ENCODE data around the gene OSBPL10.
"Not testable (repeated sequence)": the region's sequence is repeated elsewhere in the genome, so short reads cannot be mapped to it uniquely, and the experiment has no call there.

The OSBPL10 gene

DNA sequence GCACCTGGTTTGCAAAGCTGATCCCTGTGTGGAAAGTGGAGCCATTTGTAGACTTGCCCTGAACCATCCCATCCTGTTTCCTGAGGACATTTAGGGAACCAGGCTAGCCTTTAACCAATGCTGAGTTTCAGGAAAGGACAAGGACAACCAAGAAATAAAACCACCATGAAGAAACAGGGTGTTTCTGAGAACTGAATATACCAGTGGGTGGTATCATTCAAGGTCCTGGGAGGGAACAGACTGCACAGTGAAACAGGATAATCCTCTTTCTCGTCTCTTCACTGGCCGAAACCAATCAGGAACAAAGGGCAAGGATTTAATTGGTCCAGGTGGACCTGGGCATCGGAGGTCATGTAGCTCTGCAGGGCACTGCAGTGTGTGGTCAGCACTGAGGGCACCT lies 22.3 kb upstream of the OSBPL10 start:
- no peaks in the 10 kb centered on the region for H3K27me3 ChIP-seq
- no peaks in the 10 kb centered on the region for H3K9me3 ChIP-seq
- no peak for DNase-seq
- no peak overlapping the region for H3K4me3 ChIP-seq (ENCODE audit: low read depth, low read length)
- TF ChIP-seq, protein P1, sequence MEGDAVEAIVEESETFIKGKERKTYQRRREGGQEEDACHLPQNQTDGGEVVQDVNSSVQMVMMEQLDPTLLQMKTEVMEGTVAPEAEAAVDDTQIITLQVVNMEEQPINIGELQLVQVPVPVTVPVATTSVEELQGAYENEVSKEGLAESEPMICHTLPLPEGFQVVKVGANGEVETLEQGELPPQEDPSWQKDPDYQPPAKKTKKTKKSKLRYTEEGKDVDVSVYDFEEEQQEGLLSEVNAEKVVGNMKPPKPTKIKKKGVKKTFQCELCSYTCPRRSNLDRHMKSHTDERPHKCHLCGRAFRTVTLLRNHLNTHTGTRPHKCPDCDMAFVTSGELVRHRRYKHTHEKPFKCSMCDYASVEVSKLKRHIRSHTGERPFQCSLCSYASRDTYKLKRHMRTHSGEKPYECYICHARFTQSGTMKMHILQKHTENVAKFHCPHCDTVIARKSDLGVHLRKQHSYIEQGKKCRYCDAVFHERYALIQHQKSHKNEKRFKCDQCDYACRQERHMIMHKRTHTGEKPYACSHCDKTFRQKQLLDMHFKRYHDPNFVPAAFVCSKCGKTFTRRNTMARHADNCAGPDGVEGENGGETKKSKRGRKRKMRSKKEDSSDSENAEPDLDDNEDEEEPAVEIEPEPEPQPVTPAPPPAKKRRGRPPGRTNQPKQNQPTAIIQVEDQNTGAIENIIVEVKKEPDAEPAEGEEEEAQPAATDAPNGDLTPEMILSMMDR (IDR thresholded peaks at IDR 0.05; ENCODE audit: low read depth, low read length): no peak
- no peaks in the 10 kb centered on the region for H3K36me3 ChIP-seq
- H3K4me1 ChIP-seq: no peaks in the 10 kb centered on the region

DNA sequence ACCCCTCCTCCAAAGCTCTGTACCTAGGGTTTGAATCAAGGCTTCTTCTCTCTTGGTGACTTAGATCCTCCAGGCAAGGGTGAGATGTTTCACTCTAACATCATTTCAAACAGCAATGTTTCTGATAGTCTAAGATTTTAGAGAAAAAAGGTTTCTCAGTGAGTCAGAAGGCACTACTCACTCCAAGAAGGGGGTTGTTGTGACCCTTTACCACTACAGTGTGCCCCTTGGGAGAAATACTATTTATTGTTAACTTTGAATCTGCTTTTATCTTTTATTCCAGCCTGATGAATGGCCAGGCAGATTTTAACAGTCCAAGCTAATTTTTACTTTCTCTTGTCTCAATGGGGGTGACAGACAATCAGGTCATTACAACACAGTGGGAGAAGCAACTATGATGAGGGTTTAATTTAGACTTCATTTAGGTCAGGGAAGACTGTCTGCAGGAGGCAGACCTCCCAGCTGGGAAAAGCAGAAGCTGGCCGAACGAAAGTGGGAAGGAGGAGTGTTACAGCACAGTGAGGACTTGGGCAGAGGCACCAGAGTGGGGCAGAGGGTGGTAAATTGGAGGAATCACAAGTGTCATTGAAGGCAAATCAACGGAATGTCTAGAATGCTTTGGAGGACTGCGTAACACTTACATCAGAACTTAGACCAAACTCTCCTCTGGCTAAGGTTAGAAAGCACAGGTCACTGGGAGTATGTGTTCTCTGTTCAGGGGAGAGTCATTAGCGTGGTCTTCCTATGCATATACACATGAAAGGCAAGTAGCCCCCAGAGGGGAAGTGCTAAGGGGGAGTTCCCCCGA lies 21.7 kb upstream of the OSBPL10 start:
- Histone ChIP-seq H3K4me1 (no peaks in the 10 kb centered on the region), H3K27me3 (no peaks in the 10 kb centered on the region), H3K4me3 (ENCODE audit: low read depth, low read length) (no peak overlapping the region), H3K36me3 (no peaks in the 10 kb centered on the region), H3K9me3 (no peaks in the 10 kb centered on the region)
- DNase-seq: no peak
- TF ChIP-seq, protein P1 (IDR thresholded peaks at IDR 0.05; ENCODE audit: low read depth, low read length): no peak

DNA sequence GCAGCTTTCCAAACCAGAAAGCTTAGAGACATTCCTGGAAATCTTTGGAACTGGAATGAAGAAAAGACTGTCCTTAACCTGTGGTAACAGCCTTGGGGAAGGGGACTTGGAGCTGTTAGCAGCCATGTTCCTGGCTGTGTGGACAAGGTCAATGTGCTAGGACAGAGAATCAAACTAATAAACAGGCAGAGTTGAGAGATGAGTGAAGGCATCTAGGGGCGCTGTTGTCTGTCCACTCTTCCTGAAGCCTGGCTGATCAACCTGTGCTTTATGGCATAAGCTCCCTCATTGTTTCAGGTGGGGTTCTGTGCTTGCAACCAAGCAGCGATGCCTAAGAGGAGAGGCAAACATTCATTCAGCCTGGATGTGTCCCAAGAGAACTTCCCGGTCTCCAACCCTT lies 19.8 kb upstream of the OSBPL10 start:
- Histone ChIP-seq H3K27me3 (no peaks in the 10 kb centered on the region), H3K4me1 (no peaks in the 10 kb centered on the region), H3K36me3 (no peaks in the 10 kb centered on the region), H3K9me3 (no peaks in the 10 kb centered on the region), H3K4me3 (ENCODE audit: low read depth, low read length) (no peak overlapping the region)
- TF ChIP-seq, protein P1 (IDR thresholded peaks at IDR 0.05; ENCODE audit: low read depth, low read length): no peak
- no peak for DNase-seq

DNA sequence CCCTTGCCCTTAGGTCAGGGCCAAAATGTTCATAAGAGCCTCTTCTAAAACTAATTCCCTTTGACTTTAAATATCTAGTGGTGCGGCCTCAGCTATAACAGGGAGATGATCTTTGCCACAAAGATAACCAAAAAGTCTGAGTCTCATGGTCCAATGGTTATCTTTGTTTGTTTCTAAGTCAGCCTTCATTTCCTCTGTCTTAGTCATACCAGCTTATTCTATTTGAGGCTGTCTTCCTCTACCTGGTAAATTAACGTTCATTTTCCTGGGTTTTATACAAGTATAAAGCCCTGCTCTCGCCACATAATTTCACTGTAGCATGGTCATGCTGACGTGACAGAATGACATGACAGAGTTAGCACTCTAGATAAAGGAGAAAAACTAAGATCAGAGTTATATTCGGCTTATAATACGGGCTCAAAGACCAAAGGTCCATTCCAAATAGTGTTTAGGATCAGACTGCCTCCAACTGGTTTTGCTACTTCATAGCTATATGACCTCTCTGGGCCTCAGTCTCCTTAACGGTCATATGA lies 18.9 kb upstream of the OSBPL10 start:
- TF ChIP-seq, protein P1 (IDR thresholded peaks at IDR 0.05; ENCODE audit: low read depth, low read length): no peak
- Histone ChIP-seq H3K27me3 (no peaks in the 10 kb centered on the region), H3K4me3 (ENCODE audit: low read depth, low read length) (no peak overlapping the region), H3K9me3 (no peaks in the 10 kb centered on the region), H3K4me1 (no peaks in the 10 kb centered on the region), H3K36me3 (no peaks in the 10 kb centered on the region)
- no peak for DNase-seq

DNA sequence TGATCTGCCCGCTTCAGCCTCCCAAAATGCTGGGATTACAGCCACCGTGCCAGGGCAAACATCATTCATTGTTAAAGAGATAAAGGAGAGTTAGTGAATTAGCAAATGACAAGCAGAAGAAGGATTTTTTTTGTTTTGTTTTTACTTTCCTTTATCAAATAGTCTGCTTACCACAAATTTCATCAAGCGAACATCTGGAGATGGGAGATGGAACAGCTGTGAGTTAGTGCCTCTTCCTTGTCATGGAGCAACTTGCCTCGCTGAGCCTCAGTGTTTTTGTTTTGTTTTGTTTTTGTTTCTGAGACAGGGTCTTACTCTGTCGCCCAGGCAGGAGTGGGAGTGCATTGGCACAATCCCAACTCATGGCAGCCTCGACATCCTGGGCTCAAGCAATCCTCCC lies 16.4 kb upstream of the OSBPL10 start:
- Histone ChIP-seq H3K4me1 (no peaks in the 10 kb centered on the region), H3K36me3 (no peaks in the 10 kb centered on the region), H3K27me3 (no peaks in the 10 kb centered on the region), H3K9me3 (no peaks in the 10 kb centered on the region), H3K4me3 (ENCODE audit: low read depth, low read length) (no peak overlapping the region)
- no peak for DNase-seq
- TF ChIP-seq, protein P1 (IDR thresholded peaks at IDR 0.05; ENCODE audit: low read depth, low read length): no peak

DNA sequence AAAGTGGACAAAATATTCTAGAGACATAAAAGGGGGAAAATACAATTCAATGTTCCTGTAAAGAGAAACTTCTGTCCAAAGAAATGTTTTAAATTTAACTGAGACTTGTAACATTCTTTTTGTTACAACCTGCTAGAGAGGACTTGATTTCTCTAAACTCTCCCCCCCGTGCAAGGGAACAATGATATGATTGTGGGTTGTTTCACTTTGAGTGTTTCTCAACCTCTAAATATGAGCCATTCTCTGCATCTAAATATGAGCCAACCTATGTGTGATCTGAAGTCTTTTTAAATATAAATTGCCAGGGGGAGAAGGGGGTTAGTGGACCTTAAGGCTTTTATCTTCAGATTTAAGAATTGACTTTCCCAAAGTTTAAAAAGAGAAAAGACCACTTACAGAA lies 15.1 kb upstream of the OSBPL10 start:
- DNase-seq: no peak
- H3K9me3 ChIP-seq: no peaks in the 10 kb centered on the region
- no peaks in the 10 kb centered on the region for H3K4me1 ChIP-seq
- no peaks in the 10 kb centered on the region for H3K36me3 ChIP-seq
- TF ChIP-seq, protein P1 (IDR thresholded peaks at IDR 0.05; ENCODE audit: low read depth, low read length): no peak
- no peaks in the 10 kb centered on the region for H3K27me3 ChIP-seq
- no peak overlapping the region for H3K4me3 ChIP-seq (ENCODE audit: low read depth, low read length)

DNA sequence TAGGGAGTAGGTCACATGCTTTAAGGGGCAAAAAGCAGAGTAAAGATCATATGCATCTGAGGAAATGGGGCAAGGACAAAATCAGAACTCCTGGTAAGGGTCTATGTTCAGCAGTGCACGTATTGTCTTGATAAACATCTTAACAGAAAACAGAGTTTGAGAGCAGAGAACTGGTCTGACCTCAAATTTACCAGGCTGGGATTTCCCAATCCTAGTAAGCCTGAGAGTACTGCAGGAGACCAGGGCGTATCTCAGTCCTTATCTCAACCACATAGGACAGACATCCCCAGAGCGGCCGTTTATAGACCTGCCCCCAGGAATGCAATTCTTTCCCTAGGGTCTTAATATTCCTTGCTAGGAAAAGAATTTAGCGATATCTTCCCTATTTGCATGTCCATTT lies 14.0 kb upstream of the OSBPL10 start:
- not testable (repeated sequence) for H3K4me1 ChIP-seq; H3K36me3 ChIP-seq; DNase-seq; H3K4me3 ChIP-seq (ENCODE audit: low read depth, low read length); H3K9me3 ChIP-seq; H3K27me3 ChIP-seq

Measured in BE2C (cell line).